Measurements from ENCODE around the gene ASGR1. TPM values are rescaled to one million over a fixed set of nuclear protein-coding genes. Genes with fewer than 3 reads are reported as not detected.
"Not testable (repeated sequence)": the region's sequence is repeated elsewhere in the genome, so short reads cannot be mapped to it uniquely, and the experiment has no call there.

Gene ASGR1
- total RNA-seq, 2 experiments from 2014 or later, result 0.65 to 1.3 TPM

GRCh38 chr17:7175330-7175733 is 3.8 kb downstream of the ASGR1 start:
- CTCF ChIA-PET, result no interaction called here

GRCh38 chr17:7174603-7175326 is 4.4 kb downstream of the ASGR1 start:
- ChIA-PET CTCF (no interaction called here), POLR2A (no interaction called here)

More at GRCh38 chr17:7175330-7175733, 3.8 kb downstream of the ASGR1 start:
- POLR2A ChIA-PET, result no interaction called here

GRCh38 chr17:7173687-7174602 is 5.2 kb downstream of the ASGR1 start:
- POLR2A ChIA-PET, result no interaction called here
- CTCF ChIA-PET, result interaction anchor here (0.6 to 0.8 kb wide), 2 partner anchors 44 to 264 kb away, joined by 4 to 5 read pairs; no protein-coding TSS in a partner anchor

- POLR2A ChIA-PET, result not testable (repeated sequence)
- CTCF ChIA-PET, result interaction anchor here (0.8 kb wide), 1 partner anchor 262 kb away, joined by 5 read pairs; no protein-coding TSS in a partner anchor
These were observed 6.5 kb downstream of the ASGR1 start for GRCh38 chr17:7172522-7173191.

- CTCF ChIA-PET, result interaction anchor here (0.6 kb wide), 1 partner anchor 19 kb away, joined by 3 read pairs; no protein-coding TSS in a partner anchor
- POLR2A ChIA-PET, result not testable (repeated sequence)
These were observed 9.6 kb downstream of the ASGR1 start for GRCh38 chr17:7169565-7169908.

GRCh38 chr17:7168841-7169564 is 10.2 kb downstream of the ASGR1 start:
- CTCF ChIA-PET, POLR2A ChIA-PET: not testable (repeated sequence)

GRCh38 chr17:7167832-7168231 is 11.3 kb downstream of the ASGR1 start:
- POLR2A ChIA-PET, result no interaction called here
- CTCF ChIA-PET, result interaction anchor here (1.8 kb wide), 1 partner anchor 9 kb away, joined by 5 read pairs; no protein-coding TSS in a partner anchor

- CTCF ChIA-PET, result interaction anchor here (1.8 kb wide), 1 partner anchor 10 kb away, joined by 5 read pairs; no protein-coding TSS in a partner anchor
- POLR2A ChIA-PET, result no interaction called here
These were observed 12.3 kb downstream of the ASGR1 start for GRCh38 chr17:7166873-7167272.

GRCh38 chr17:7159571-7159970 is 19.6 kb downstream of the ASGR1 start:
- POLR2A ChIA-PET, CTCF ChIA-PET: not testable (repeated sequence)

GRCh38 chr17:7158424-7158823 is 20.7 kb downstream of the ASGR1 start:
- POLR2A ChIA-PET, result not testable (repeated sequence)
- CTCF ChIA-PET, result interaction anchor here (1.7 kb wide), 1 partner anchor 21 kb away, joined by 4 read pairs; no protein-coding TSS in a partner anchor

GRCh38 chr17:7156342-7156940 is 22.7 kb downstream of the ASGR1 start:
- CTCF ChIA-PET, result no interaction called here

GRCh38 chr17:7147772-7148171 is 31.4 kb downstream of the ASGR1 start:
- ChIA-PET CTCF (no interaction called here), POLR2A (no interaction called here)

More at GRCh38 chr17:7156342-7156940, 22.7 kb downstream of the ASGR1 start:
- POLR2A ChIA-PET, result no interaction called here

GRCh38 chr17:7146115-7146514 is 33.1 kb downstream of the ASGR1 start:
- ChIA-PET POLR2A (interaction anchor here (0.6 kb wide), 1 partner anchor 167 kb away, joined by 9 read pairs; no protein-coding TSS in a partner anchor), CTCF (interaction anchor here (0.7 to 1.2 kb wide), 2 partner anchors 94 to 503 kb away, joined by 5 read pairs; no protein-coding TSS in a partner anchor)

GRCh38 chr17:7144213-7144612 is 35.0 kb downstream of the ASGR1 start:
- POLR2A ChIA-PET, result no interaction called here
- CTCF ChIA-PET, result interaction anchor here (0.6 to 1.1 kb wide), 2 partner anchors 230 to 234 kb away, joined by 3 to 4 read pairs; no protein-coding TSS in a partner anchor

GRCh38 chr17:7141824-7142223 is 37.3 kb downstream of the ASGR1 start:
- CTCF ChIA-PET, result interaction anchor here (0.6 to 1.2 kb wide), 2 partner anchors 10 to 1682 kb away, joined by 3 read pairs; no protein-coding TSS in a partner anchor
- POLR2A ChIA-PET, result no interaction called here

GRCh38 chr17:7139400-7139799 is 39.8 kb downstream of the ASGR1 start:
- POLR2A ChIA-PET, result no interaction called here

GRCh38 chr17:7138800-7139381 is 40.3 kb downstream of the ASGR1 start:
- ChIA-PET POLR2A (no interaction called here), CTCF (interaction anchor here (1.0 to 4.8 kb wide), 4 partner anchors 86 to 93 kb away, joined by 3 to 31 read pairs (median 6); no protein-coding TSS in a partner anchor)

More at GRCh38 chr17:7139400-7139799, 39.8 kb downstream of the ASGR1 start:
- CTCF ChIA-PET, result interaction anchor here (0.7 to 4.8 kb wide), 4 partner anchors 23 to 94 kb away, joined by 3 to 31 read pairs (median 4); no protein-coding TSS in a partner anchor

Data from activated CD8-positive, alpha-beta memory T cell treated with anti-CD3 and anti-CD28 coated beads for 36 hours (primary cell).